ENCODE results near the gene HGS.

DNA sequence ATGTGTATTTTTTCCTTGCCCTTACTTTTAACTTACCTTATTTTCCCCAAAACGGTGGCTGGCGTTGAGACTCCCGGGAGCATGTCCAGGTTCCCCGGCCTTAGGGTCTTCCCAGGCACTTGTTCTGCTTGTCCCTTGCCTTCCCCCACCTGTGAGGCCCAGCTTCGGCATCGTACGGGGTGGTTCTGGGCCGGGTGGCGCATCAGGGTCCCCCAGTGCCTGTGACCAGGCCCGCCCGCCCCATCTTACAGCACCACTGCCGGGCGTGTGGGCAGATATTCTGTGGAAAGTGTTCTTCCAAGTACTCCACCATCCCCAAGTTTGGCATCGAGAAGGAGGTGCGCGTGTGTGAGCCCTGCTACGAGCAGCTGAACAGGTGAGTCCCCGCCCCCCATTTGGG is 7.4 kb downstream of the HGS start:
- TF ChIP-seq ZNF384 (IDR thresholded peaks at IDR 0.05) = no peak
- no peak for TF ChIP-seq ELF4 (IDR thresholded peaks at IDR 0.05)
- TF ChIP-seq FOXK2 (IDR thresholded peaks at IDR 0.05) = no peak
- TF ChIP-seq SP1 (IDR thresholded peaks at IDR 0.05) = no peak
- no peak for TF ChIP-seq SUZ12 (IDR thresholded peaks at IDR 0.05)
- TF ChIP-seq FOXA1 (IDR thresholded peaks at IDR 0.05) = no peak
- no peak for TF ChIP-seq TARDBP (IDR thresholded peaks at IDR 0.05)
- TF ChIP-seq, protein P1, sequence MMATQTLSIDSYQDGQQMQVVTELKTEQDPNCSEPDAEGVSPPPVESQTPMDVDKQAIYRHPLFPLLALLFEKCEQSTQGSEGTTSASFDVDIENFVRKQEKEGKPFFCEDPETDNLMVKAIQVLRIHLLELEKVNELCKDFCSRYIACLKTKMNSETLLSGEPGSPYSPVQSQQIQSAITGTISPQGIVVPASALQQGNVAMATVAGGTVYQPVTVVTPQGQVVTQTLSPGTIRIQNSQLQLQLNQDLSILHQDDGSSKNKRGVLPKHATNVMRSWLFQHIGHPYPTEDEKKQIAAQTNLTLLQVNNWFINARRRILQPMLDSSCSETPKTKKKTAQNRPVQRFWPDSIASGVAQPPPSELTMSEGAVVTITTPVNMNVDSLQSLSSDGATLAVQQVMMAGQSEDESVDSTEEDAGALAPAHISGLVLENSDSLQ (IDR thresholded peaks at IDR 0.05) = no peak
- TF ChIP-seq L3MBTL2 (conservative IDR thresholded peaks at IDR 0.05) = no peak
- TF ChIP-seq FOXM1 (IDR thresholded peaks at IDR 0.05; ENCODE audit: borderline replicate concordance) = no peak
- no peak for TF ChIP-seq LEF1 (IDR thresholded peaks at IDR 0.05; ENCODE audit: borderline replicate concordance)
- TF ChIP-seq BHLHE40 (IDR thresholded peaks at IDR 0.05; ENCODE audit: borderline replicate concordance) = no peak
- TF ChIP-seq CTBP1 (IDR thresholded peaks at IDR 0.05; ENCODE audit: borderline replicate concordance) = no peak
